Measurements from ENCODE around the gene DISP3.

DISP3 gene

DNA sequence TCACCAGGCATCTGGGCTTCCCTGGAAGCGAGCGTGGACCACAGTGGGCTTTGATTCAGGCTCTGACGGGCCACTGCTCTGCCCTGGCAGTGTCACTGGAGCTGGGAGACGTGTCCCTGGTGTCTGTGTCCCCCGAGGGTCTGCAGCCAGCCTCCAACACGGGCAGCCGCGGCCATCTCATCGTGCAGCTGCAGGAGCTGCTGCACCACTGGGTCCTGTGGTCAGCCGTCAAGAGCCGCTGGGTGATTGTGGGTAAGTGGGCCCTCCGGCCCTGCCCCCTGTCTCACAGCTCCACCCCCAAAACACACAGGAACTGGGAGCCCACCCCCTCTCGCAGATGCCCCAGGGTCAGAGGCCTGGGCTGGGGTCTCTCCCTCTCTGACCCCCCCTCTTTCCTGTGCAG, 40.7 kb downstream of the DISP3 start:
- ATAC-seq (ENCODE audit: insufficient read depth, low read depth) (no peak), DNase-seq (no peak)
- H3K27me3 ChIP-seq (ENCODE audit: insufficient read depth, low read length, poor library complexity) = no peaks in the 10 kb centered on the region
- no peak overlapping the region for H3K9ac ChIP-seq (ENCODE audit: low read depth, low read length)
- H3K27ac ChIP-seq (ENCODE audit: low read length) = no peak overlapping the region
- no peaks in the 10 kb centered on the region for H3K79me2 ChIP-seq (ENCODE audit: insufficient read depth, low read length)
- H3K4me1 ChIP-seq (ENCODE audit: insufficient read depth, low read length) = no peaks in the 10 kb centered on the region
- H3K36me3 ChIP-seq (ENCODE audit: insufficient read depth, low read length) = no peaks in the 10 kb centered on the region
- no peak for TF ChIP-seq EZH2 (IDR thresholded peaks at IDR 0.05; ENCODE audit: borderline replicate concordance, low read depth, low read length, severe bottlenecking)
- TF ChIP-seq, protein P1, sequence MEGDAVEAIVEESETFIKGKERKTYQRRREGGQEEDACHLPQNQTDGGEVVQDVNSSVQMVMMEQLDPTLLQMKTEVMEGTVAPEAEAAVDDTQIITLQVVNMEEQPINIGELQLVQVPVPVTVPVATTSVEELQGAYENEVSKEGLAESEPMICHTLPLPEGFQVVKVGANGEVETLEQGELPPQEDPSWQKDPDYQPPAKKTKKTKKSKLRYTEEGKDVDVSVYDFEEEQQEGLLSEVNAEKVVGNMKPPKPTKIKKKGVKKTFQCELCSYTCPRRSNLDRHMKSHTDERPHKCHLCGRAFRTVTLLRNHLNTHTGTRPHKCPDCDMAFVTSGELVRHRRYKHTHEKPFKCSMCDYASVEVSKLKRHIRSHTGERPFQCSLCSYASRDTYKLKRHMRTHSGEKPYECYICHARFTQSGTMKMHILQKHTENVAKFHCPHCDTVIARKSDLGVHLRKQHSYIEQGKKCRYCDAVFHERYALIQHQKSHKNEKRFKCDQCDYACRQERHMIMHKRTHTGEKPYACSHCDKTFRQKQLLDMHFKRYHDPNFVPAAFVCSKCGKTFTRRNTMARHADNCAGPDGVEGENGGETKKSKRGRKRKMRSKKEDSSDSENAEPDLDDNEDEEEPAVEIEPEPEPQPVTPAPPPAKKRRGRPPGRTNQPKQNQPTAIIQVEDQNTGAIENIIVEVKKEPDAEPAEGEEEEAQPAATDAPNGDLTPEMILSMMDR (IDR thresholded peaks at IDR 0.05; ENCODE audit: borderline replicate concordance, extremely low read depth, low read length, poor library complexity, severe bottlenecking) = no peak
- no peak overlapping the region for H3K4me3 ChIP-seq (ENCODE audit: low read depth in 1 of 2, low read length in 2 of 2)
- H3K4me2 ChIP-seq (ENCODE audit: insufficient read depth, low read length) = no peak overlapping the region
- no peaks in the 10 kb centered on the region for H3K9me3 ChIP-seq (ENCODE audit: insufficient read depth, low read length, severe bottlenecking)
- H4K20me1 ChIP-seq (ENCODE audit: insufficient read depth, low read length) = no peaks in the 10 kb centered on the region
- H2AFZ ChIP-seq (ENCODE audit: low read depth, low read length) = no peak overlapping the region

GRCh38 chr1:11520531-11521233, 41.7 kb downstream of the DISP3 start:
- TF ChIP-seq EZH2 (IDR thresholded peaks at IDR 0.05; ENCODE audit: borderline replicate concordance, low read depth, low read length, severe bottlenecking) = no peak
- TF ChIP-seq, protein P1 (IDR thresholded peaks at IDR 0.05; ENCODE audit: borderline replicate concordance, extremely low read depth, low read length, poor library complexity, severe bottlenecking) = no peak
- Histone ChIP-seq H3K27me3 (ENCODE audit: insufficient read depth, low read length, poor library complexity) (no peaks in the 10 kb centered on the region), H2AFZ (ENCODE audit: low read depth, low read length) (no peak overlapping the region), H3K4me3 (ENCODE audit: low read depth in 1 of 2, low read length in 2 of 2) (no peak overlapping the region), H3K9ac (ENCODE audit: low read depth, low read length) (no peak overlapping the region), H3K27ac (ENCODE audit: low read length) (no peak overlapping the region), H3K4me2 (ENCODE audit: insufficient read depth, low read length) (no peak overlapping the region), H3K36me3 (ENCODE audit: insufficient read depth, low read length) (no peaks in the 10 kb centered on the region), H3K9me3 (ENCODE audit: insufficient read depth, low read length, severe bottlenecking) (no peaks in the 10 kb centered on the region), H3K4me1 (ENCODE audit: insufficient read depth, low read length) (no peaks in the 10 kb centered on the region), H3K79me2 (ENCODE audit: insufficient read depth, low read length) (no peaks in the 10 kb centered on the region), H4K20me1 (ENCODE audit: insufficient read depth, low read length) (no peaks in the 10 kb centered on the region)
- ATAC-seq (ENCODE audit: insufficient read depth, low read depth) (no peak), DNase-seq (no peak)

DNA sequence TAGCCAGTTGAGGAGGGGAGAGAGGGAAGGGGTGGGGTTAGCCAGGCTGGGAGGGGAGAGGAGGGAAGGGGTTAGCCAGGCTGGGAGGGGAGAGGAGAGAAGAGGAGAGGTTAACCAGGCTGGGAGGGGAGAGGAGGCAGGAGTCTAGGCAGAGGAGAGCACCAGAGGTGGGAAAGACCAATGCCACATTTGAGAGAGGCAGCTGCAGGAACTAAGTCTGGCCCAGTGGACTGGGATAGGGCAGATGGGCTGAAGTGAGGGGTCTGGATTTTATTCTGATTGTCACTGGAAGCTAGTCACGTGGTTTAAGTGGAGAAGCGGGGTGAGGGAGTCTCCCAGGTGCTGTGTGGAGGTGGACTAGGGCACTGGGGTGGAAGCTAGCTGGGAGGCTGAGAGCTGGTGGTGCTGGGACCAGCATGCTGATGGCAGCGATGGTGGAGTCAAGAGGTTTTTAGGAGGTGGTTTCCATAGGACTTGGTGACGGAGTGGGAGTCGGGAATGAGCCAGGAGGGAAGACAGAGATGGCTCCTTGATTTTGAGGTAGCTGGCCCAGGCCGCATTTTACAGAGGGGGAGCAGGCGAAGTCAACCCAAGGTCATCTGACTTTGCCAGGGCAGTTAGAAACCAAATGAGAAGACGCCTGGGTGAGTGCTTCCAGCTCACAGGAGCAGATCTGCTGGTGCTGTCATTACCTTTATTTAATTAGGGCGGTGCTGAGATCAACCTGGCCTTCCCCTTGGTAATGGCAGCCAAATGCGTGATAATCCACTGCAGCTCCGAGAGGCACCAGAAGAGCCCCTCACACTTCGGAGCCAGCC, 42.8 kb downstream of the DISP3 start:
- H3K79me2 ChIP-seq (ENCODE audit: insufficient read depth, low read length) = no peaks in the 10 kb centered on the region
- no peak overlapping the region for H3K27ac ChIP-seq (ENCODE audit: low read length)
- ATAC-seq (ENCODE audit: insufficient read depth, low read depth) = no peak

More for the DNA sequence above, 42.8 kb downstream of the DISP3 start:
- DNase-seq = no peak
- Histone ChIP-seq H3K36me3 (ENCODE audit: insufficient read depth, low read length) (no peaks in the 10 kb centered on the region), H3K4me3 (ENCODE audit: low read depth in 1 of 2, low read length in 2 of 2) (no peak overlapping the region), H3K9ac (ENCODE audit: low read depth, low read length) (no peak overlapping the region), H3K4me2 (ENCODE audit: insufficient read depth, low read length) (no peak overlapping the region), H4K20me1 (ENCODE audit: insufficient read depth, low read length) (no peaks in the 10 kb centered on the region), H3K4me1 (ENCODE audit: insufficient read depth, low read length) (no peaks in the 10 kb centered on the region), H3K9me3 (ENCODE audit: insufficient read depth, low read length, severe bottlenecking) (no peaks in the 10 kb centered on the region), H2AFZ (ENCODE audit: low read depth, low read length) (no peak overlapping the region), H3K27me3 (ENCODE audit: insufficient read depth, low read length, poor library complexity) (no peaks in the 10 kb centered on the region)
- no peak for TF ChIP-seq EZH2 (IDR thresholded peaks at IDR 0.05; ENCODE audit: borderline replicate concordance, low read depth, low read length, severe bottlenecking)
- TF ChIP-seq, protein P1 (IDR thresholded peaks at IDR 0.05; ENCODE audit: borderline replicate concordance, extremely low read depth, low read length, poor library complexity, severe bottlenecking) = no peak

Data from DND-41 (cell line).